Fibroblast of villous mesenchyme (primary cell): ENCODE measurements around the gene ZNF423. TPM values are rescaled to one million over a fixed set of nuclear protein-coding genes. Genes with fewer than 3 reads are reported as not detected.

Experiments
- DNase-seq: peaks from one replicate; pipeline ENCODE4 v3.0.0-alpha.2; 2010; ENCODE audit warnings: low read depth
- H3K4me3 ChIP-seq: 2 replicates; pipeline ENCODE4 v1.5.1; 2011; ENCODE audit warnings: low read depth, mild to moderate bottlenecking, low read length
- CTCF ChIP-seq: IDR thresholded peaks from 2 replicates; pipeline ENCODE4 v1.5.1; 2012; ENCODE audit warnings: low read depth, mild to moderate bottlenecking, low read length; ENCODE audit not compliant: insufficient read depth
- total RNA-seq: library from RNA; depleted of rRNA; stranded (reverse); fragments of >200 nt; gene quantifications from 2 replicates; pipeline ENCODE4 v1.2.3, GENCODE V29; 2012

The ZNF423 gene
- total RNA-seq, 1 donor: 0.43 TPM

- no peak for TF ChIP-seq CTCF
- DNase-seq: no peak
- no peak overlapping the region for H3K4me3 ChIP-seq
These were observed 331.0 kb downstream of the ZNF423 start for GRCh38 chr16:49524947-49525315.

- no peak overlapping the region for H3K4me3 ChIP-seq
- TF ChIP-seq CTCF: no peak
- DNase-seq: no peak
These were observed 331.5 kb downstream of the ZNF423 start for GRCh38 chr16:49524216-49524946.

- DNase-seq: no peak
- H3K4me3 ChIP-seq: no peak overlapping the region
- no peak for TF ChIP-seq CTCF
These were observed 332.3 kb downstream of the ZNF423 start for GRCh38 chr16:49523435-49524159.

GRCh38 chr16:49521734-49522325 is 334.1 kb downstream of the ZNF423 start:
- no peak overlapping the region for H3K4me3 ChIP-seq
- no peak for TF ChIP-seq CTCF
- no peak for DNase-seq

- no peak for DNase-seq
- H3K4me3 ChIP-seq: no peak overlapping the region
- TF ChIP-seq CTCF: no peak
These were observed 335.3 kb downstream of the ZNF423 start for GRCh38 chr16:49520492-49521038.

GRCh38 chr16:49519741-49520140 is 336.2 kb downstream of the ZNF423 start:
- DNase-seq: no peak
- TF ChIP-seq CTCF: no peak
- no peak overlapping the region for H3K4me3 ChIP-seq
